Calu3 (cell line): ENCODE data around the gene CACNA2D3. TPM values are rescaled to one million over a fixed set of nuclear protein-coding genes. Genes with fewer than 3 reads are reported as not detected.
A peak's percentile ranks its signal among the peaks of the same experiment; 100 is the strongest.

Source experiments
- BruUV-seq: library from RNA; stranded (reverse); fragments of 400-500 nt; replicated peaks from 2 replicates; lab custom pipeline; 2021; lab: Mats Ljungman, UMichigan
- CTCF ChIA-PET: fragments of 300-600 bp; sonication (Branson Sonifier 250); formaldehyde crosslinking; loops from one replicate; lab custom pipeline; 2022; ENCODE audit warnings: antibody characterized with exemption; lab: Charles Lee
- DNase-seq: peaks from one replicate; pipeline ENCODE4 v3.0.0; 2022
- H3K27ac Mint-ChIP-seq: one replicate; pipeline ENCODE4 v1.8.0; 2022; ENCODE audit warnings: mixed read lengths; ENCODE audit not compliant: unreplicated experiment
- H3K27me3 Mint-ChIP-seq: one replicate; pipeline ENCODE4 v1.8.0; 2022; ENCODE audit warnings: mixed read lengths; ENCODE audit not compliant: unreplicated experiment
- H3K36me3 Mint-ChIP-seq: one replicate; pipeline ENCODE4 v1.8.0; 2022; ENCODE audit warnings: mild to moderate bottlenecking, moderate library complexity, mixed read lengths; ENCODE audit not compliant: insufficient read depth, unreplicated experiment
- H3K4me1 Mint-ChIP-seq: one replicate; pipeline ENCODE4 v1.8.0; 2022; ENCODE audit warnings: mild to moderate bottlenecking, low read depth, mixed read lengths; ENCODE audit not compliant: unreplicated experiment
- H3K4me3 Mint-ChIP-seq: one replicate; pipeline ENCODE4 v1.8.0; 2022; ENCODE audit warnings: mild to moderate bottlenecking, low read depth, moderate library complexity, mixed read lengths; ENCODE audit not compliant: unreplicated experiment
- H3K9me3 Mint-ChIP-seq: one replicate; pipeline ENCODE4 v1.8.0; 2022; ENCODE audit warnings: low read depth, mixed read lengths; ENCODE audit not compliant: unreplicated experiment
- intact Hi-C: fragments of 100-400 bp; cut with micrococcal nuclease; formaldehyde crosslinking; loops from one replicate; pipeline ENCODE4 v1.10.0; 2022; ENCODE audit not compliant: unreplicated experiment
- total RNA-seq: library from RNA; stranded (reverse); gene quantifications from 2 replicates; pipeline ENCODE4 v1.2.3, GENCODE V29; 2022
- TF ChIP-seq, protein P1 (sequence below): fragments of 200-600 bp; IDR thresholded peaks from one replicate; pipeline ENCODE4 v1.8.0; 2022; ENCODE audit warnings: antibody characterized with exemption; ENCODE audit not compliant: unreplicated experiment

Gene CACNA2D3
- total RNA-seq, 1 experiment from 2014 or later: not detected

- TF ChIP-seq, protein P1, sequence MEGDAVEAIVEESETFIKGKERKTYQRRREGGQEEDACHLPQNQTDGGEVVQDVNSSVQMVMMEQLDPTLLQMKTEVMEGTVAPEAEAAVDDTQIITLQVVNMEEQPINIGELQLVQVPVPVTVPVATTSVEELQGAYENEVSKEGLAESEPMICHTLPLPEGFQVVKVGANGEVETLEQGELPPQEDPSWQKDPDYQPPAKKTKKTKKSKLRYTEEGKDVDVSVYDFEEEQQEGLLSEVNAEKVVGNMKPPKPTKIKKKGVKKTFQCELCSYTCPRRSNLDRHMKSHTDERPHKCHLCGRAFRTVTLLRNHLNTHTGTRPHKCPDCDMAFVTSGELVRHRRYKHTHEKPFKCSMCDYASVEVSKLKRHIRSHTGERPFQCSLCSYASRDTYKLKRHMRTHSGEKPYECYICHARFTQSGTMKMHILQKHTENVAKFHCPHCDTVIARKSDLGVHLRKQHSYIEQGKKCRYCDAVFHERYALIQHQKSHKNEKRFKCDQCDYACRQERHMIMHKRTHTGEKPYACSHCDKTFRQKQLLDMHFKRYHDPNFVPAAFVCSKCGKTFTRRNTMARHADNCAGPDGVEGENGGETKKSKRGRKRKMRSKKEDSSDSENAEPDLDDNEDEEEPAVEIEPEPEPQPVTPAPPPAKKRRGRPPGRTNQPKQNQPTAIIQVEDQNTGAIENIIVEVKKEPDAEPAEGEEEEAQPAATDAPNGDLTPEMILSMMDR: no peak
- CTCF ChIA-PET: no interaction called here
- intact Hi-C loops: no loop called here
- no peaks in the 10 kb centered on the region for H3K9me3 Mint-ChIP-seq
- no peaks in the 10 kb centered on the region for H3K4me1 Mint-ChIP-seq
- DNase-seq: no peak
- BruUV-seq: no TSS peak
- H3K4me3 Mint-ChIP-seq: no peak overlapping the region
- peaks cover 12% of the 10 kb centered on the region for H3K27me3 Mint-ChIP-seq
- H3K27ac Mint-ChIP-seq: no peak overlapping the region
- no peaks in the 10 kb centered on the region for H3K36me3 Mint-ChIP-seq
Measured at GRCh38 chr3:54863786-54864185, 741.4 kb downstream of the CACNA2D3 start.

DNA sequence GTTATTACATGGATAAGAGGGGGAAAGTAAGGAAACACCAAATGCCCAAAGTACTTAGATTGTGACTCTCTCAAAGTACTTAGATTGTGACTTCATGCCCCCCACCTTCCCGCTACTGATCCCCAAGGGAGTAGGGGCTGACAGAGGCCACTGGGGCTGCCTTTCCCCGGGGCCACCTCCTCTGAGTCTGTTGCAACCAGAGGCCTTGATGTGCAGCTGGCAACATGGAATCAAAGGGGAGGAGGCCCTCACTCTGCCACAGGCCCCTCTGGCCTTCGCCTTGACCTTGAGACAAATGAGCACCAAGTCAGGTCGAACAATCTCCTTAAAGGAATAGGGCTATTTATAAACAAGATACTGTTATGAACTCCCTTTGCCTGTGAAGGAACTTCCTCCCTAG, 743.0 kb downstream of the CACNA2D3 start:
- CTCF ChIA-PET: no interaction called here
- Mint-ChIP-seq H3K4me1 (no peaks in the 10 kb centered on the region), H3K9me3 (no peaks in the 10 kb centered on the region), H3K27me3 (peaks cover 12% of the 10 kb centered on the region), H3K4me3 (no peak overlapping the region), H3K36me3 (no peaks in the 10 kb centered on the region), H3K27ac (no peak overlapping the region)
- intact Hi-C loops: no loop called here
- no TSS peak for BruUV-seq
- no peak for DNase-seq
- TF ChIP-seq, protein P1: no peak

DNA sequence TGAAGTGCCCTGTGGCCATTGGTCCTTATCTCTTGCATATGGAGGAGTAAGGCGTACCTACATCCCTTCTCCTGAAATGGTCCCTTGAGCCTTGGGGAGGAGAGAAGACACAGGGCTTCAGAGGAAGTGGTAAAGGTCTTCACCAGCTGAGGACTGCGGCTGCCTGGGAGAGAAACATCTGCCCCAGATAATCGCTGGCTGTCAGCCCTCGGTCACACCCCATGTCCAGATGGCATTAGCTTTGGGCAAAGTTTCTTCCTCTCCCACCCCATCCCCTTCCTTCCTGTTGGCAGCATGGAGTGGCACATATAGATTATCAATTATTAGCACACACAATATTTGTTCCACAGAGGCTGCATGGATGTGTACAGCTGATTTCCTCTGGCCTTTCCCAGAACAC, 743.9 kb downstream of the CACNA2D3 start:
- Mint-ChIP-seq H3K27me3 (peaks cover 4% of the 10 kb centered on the region), H3K36me3 (no peaks in the 10 kb centered on the region), H3K4me1 (no peaks in the 10 kb centered on the region), H3K9me3 (no peaks in the 10 kb centered on the region), H3K4me3 (no peak overlapping the region), H3K27ac (no peak overlapping the region)
- TF ChIP-seq, protein P1: no peak
- intact Hi-C loops: no loop called here
- CTCF ChIA-PET: no interaction called here
- BruUV-seq: no TSS peak
- no peak for DNase-seq

DNA sequence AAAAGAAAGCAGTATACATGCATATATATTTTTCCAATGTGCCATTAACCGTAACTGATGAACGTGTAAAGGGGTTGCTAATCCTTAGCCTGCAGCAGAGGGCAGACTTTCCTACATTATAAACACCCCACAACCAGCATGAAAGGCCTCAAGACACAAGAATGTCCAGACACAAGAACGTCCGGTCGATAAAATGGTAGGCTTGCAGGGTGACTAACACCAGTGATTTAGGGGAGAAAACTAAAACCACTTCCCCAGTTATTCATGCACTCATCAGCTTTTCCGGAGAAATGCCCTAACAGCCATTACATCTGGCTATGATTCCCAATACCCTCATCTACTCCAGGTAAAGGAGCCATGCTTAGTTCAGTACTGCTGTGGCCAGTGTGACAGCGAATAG, 748.1 kb downstream of the CACNA2D3 start:
- Mint-ChIP-seq H3K9me3 (peaks cover 3% of the 10 kb centered on the region), H3K27ac (no peak overlapping the region), H3K4me3 (no peak overlapping the region), H3K4me1 (no peaks in the 10 kb centered on the region), H3K27me3 (peaks cover 19% of the 10 kb centered on the region), H3K36me3 (no peaks in the 10 kb centered on the region)
- TF ChIP-seq, protein P1: no peak
- no TSS peak for BruUV-seq
- CTCF ChIA-PET: interaction anchor here (0.6 kb wide), 1 partner anchor 17 kb away, joined by 6 read pairs; no protein-coding TSS in a partner anchor
- DNase-seq: peak; percentile 10
- intact Hi-C loops: loop anchor here (5.0 kb wide), 1 partner anchor 312 kb away; no protein-coding TSS in a partner anchor
